Suprapubic skin (tissue), 4 donors: ENCODE results near the gene MAP4.

ENCODE experiments used
- EP300 ChIP-seq: sonication (generic); formaldehyde crosslinking; IDR thresholded peaks from one replicate; pipeline ENCODE4 v1.6.1; 2017; ENCODE audit warnings: antibody characterized with exemption
- POLR2A ChIP-seq, 2 donors: fragments of 450-650 bp; IDR thresholded peaks; one replicate each; pipeline ENCODE4 v1.6.1; 2017; ENCODE audit warnings: antibody characterized with exemption in 2 of 2, mild to moderate bottlenecking in 2 of 2, moderate library complexity in 2 of 2
- POLR2AphosphoS5 ChIP-seq, 3 donors: sonication (generic); formaldehyde crosslinking; IDR thresholded peaks; one replicate each; pipeline ENCODE4 v1.6.1; 2017; ENCODE audit warnings: antibody characterized with exemption in 3 of 3
- TF ChIP-seq, protein P1 (sequence below), 2 donors: fragments of 200-600 bp in 1 of 2; fragments of 450-650 bp in 1 of 2; sonication (generic) in 1 of 2; IDR thresholded peaks; one replicate each; pipeline ENCODE4 v1.5.1; 2016 to 2019; ENCODE audit warnings: antibody characterized with exemption in 2 of 2, mild to moderate bottlenecking in 1 of 2, moderate library complexity in 1 of 2

DNA sequence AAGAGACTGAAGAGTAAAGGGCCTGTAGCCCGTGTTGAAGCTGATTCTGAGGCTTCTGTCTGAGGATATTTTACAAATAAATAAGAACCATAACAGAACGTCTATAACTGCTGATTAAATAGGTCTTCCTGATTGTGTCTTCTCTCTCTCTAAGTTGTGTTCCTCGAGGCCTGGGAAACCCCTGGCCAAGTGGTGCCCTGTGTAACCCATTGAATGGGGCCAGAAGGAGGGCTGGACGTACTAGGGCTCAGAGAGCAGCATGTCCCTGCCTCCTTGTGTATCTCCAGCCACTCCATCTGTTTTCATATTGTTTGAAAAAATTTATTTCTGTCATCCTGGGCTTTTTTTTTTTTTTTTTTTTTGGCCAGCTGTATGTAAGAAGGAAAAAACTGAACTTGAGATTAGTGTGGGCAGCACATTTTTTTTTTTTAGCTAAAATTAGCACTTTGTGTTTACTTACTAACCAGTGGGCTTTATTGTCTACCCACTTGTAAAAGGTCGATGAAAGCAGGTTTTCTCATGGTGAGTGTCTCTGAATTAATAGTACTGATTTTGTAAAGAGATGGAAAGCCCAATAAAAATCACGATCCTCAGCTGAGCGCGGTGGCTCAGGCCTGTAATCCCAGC, 202.6 kb downstream of the MAP4 start:
- no peak for TF ChIP-seq EP300
- TF ChIP-seq, protein P1, sequence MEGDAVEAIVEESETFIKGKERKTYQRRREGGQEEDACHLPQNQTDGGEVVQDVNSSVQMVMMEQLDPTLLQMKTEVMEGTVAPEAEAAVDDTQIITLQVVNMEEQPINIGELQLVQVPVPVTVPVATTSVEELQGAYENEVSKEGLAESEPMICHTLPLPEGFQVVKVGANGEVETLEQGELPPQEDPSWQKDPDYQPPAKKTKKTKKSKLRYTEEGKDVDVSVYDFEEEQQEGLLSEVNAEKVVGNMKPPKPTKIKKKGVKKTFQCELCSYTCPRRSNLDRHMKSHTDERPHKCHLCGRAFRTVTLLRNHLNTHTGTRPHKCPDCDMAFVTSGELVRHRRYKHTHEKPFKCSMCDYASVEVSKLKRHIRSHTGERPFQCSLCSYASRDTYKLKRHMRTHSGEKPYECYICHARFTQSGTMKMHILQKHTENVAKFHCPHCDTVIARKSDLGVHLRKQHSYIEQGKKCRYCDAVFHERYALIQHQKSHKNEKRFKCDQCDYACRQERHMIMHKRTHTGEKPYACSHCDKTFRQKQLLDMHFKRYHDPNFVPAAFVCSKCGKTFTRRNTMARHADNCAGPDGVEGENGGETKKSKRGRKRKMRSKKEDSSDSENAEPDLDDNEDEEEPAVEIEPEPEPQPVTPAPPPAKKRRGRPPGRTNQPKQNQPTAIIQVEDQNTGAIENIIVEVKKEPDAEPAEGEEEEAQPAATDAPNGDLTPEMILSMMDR (IDR thresholded peaks at IDR 0.05) = no peak
- no peak for TF ChIP-seq POLR2A (IDR thresholded peaks at IDR 0.05)
- TF ChIP-seq POLR2AphosphoS5 (IDR thresholded peaks at IDR 0.05) = no peak
